WTC11 (cell line): Measurements from ENCODE around the gene SMIM10L1. TPM values are rescaled to one million over a fixed set of nuclear protein-coding genes. Genes with fewer than 3 reads are reported as not detected.

Source experiments
- ATAC-seq: fragments of 200-7000 bp; cut with Tn5 transposase; 2 replicates; pipeline ENCODE4 v1.10.0; 2021; ENCODE audit warnings: mild to moderate bottlenecking, moderate library complexity
- CTCF ChIA-PET: fragments of 300-600 bp; sonication (Branson Sonifier 250); formaldehyde crosslinking; loops from one replicate; lab custom pipeline; 2021; ENCODE audit warnings: antibody characterized with exemption; lab: Charles Lee
- POLR2A ChIA-PET: fragments of 350-600 bp; sonication (Branson Sonifier 250); formaldehyde crosslinking; loops from one replicate; lab custom pipeline; 2021; ENCODE audit warnings: antibody characterized with exemption; lab: Charles Lee
- DNase-seq: peaks from one replicate; pipeline ENCODE4 v3.0.0; 2021; ENCODE audit warnings: low spot score
- H3K27ac Mint-ChIP-seq: 2 replicates; pipeline ENCODE4 v1.8.0; 2021; ENCODE audit warnings: mixed read lengths
- H3K27me3 Mint-ChIP-seq: 2 replicates; pipeline ENCODE4 v1.8.0; 2021; ENCODE audit warnings: low read depth, mild to moderate bottlenecking, moderate library complexity, mixed read lengths
- H3K36me3 Mint-ChIP-seq: 2 replicates; pipeline ENCODE4 v1.8.0; 2021; ENCODE audit warnings: mixed read lengths
- H3K4me1 Mint-ChIP-seq: 2 replicates; pipeline ENCODE4 v1.8.0; 2022; ENCODE audit warnings: mixed read lengths
- H3K4me3 Mint-ChIP-seq: 2 replicates; pipeline ENCODE4 v1.8.0; 2021; ENCODE audit warnings: mild to moderate bottlenecking, moderate library complexity, mixed read lengths
- H3K9me3 Mint-ChIP-seq: 2 replicates; pipeline ENCODE4 v1.8.0; 2021; ENCODE audit warnings: mixed read lengths
- ATF1 ChIP-seq: sonication (generic); formaldehyde crosslinking; IDR thresholded peaks from 2 replicates; pipeline ENCODE4 v1.8.1; 2023; ENCODE audit warnings: mild to moderate bottlenecking, moderate library complexity, missing genetic modification reagents
- CREB1 ChIP-seq: sonication (generic); formaldehyde crosslinking; IDR thresholded peaks from 2 replicates; pipeline ENCODE4 v1.8.0; 2023; ENCODE audit warnings: mild to moderate bottlenecking, missing genetic modification reagents
- ETV6 ChIP-seq: sonication (generic); formaldehyde crosslinking; IDR thresholded peaks from 2 replicates; pipeline ENCODE4 v1.8.1; 2022; ENCODE audit warnings: mild to moderate bottlenecking, missing genetic modification reagents
- FOXP4 ChIP-seq: sonication (generic); formaldehyde crosslinking; IDR thresholded peaks from 2 replicates; pipeline ENCODE4 v1.8.0; 2022; ENCODE audit warnings: mild to moderate bottlenecking, missing genetic modification reagents
- GABPB1 ChIP-seq: sonication (generic); formaldehyde crosslinking; IDR thresholded peaks from 2 replicates; pipeline ENCODE4 v1.8.1; 2023; ENCODE audit warnings: mild to moderate bottlenecking, missing genetic modification reagents
- IRF1 ChIP-seq: sonication (generic); formaldehyde crosslinking; IDR thresholded peaks from 2 replicates; pipeline ENCODE4 v1.8.0; 2023; ENCODE audit warnings: missing genetic modification reagents
- OVOL2 ChIP-seq: fragments of 250-450 bp; sonication (Bioruptor Pico); IDR thresholded peaks from 2 replicates; pipeline ENCODE4 v1.9.0; 2021; ENCODE audit warnings: mild to moderate bottlenecking, borderline replicate concordance
- SP1 ChIP-seq: sonication (generic); formaldehyde crosslinking; conservative IDR thresholded peaks from 2 replicates; pipeline ENCODE4 v1.8.1; 2022; ENCODE audit warnings: missing genetic modification reagents
- USF2 ChIP-seq: sonication (generic); formaldehyde crosslinking; IDR thresholded peaks from 2 replicates; pipeline ENCODE4 v1.8.1; 2023; ENCODE audit warnings: mild to moderate bottlenecking, missing genetic modification reagents, moderate library complexity
- ZNF396 ChIP-seq: fragments of 250-450 bp; sonication (Bioruptor Pico); IDR thresholded peaks from 2 replicates; pipeline ENCODE4 v1.8.0; 2021; ENCODE audit warnings: mild to moderate bottlenecking, moderate library complexity, borderline replicate concordance
- ZNF532 ChIP-seq: fragments of 250-450 bp; sonication (Bioruptor Pico); IDR thresholded peaks from 2 replicates; pipeline ENCODE4 v1.9.0; 2021; ENCODE audit warnings: mild to moderate bottlenecking, borderline replicate concordance
- total RNA-seq: library from RNA; stranded (reverse); gene quantifications from 3 replicates; pipeline ENCODE4 v1.2.3, GENCODE V29; 2021
- TF ChIP-seq, protein P1 (sequence below): sonication (generic); formaldehyde crosslinking; IDR thresholded peaks from 2 replicates; pipeline ENCODE4 v1.8.0; 2022; ENCODE audit warnings: mild to moderate bottlenecking, missing genetic modification reagents
- TF ChIP-seq, protein P2 (sequence below): fragments of 250-450 bp; sonication (Bioruptor Pico); IDR thresholded peaks from 2 replicates; pipeline ENCODE4 v1.9.0; 2021; ENCODE audit warnings: mild to moderate bottlenecking

SMIM10L1 gene
- total RNA-seq, 1 experiment from 2014 or later: 12.2 TPM

GRCh38 chr12:11164384-11164783, 6.6 kb upstream of the SMIM10L1 start (continued):
- TF ChIP-seq ZNF532 (CRISPR knock-in tag) (no peak), IRF1 (CRISPR knock-in tag) (no peak)
- TF ChIP-seq, protein P1, sequence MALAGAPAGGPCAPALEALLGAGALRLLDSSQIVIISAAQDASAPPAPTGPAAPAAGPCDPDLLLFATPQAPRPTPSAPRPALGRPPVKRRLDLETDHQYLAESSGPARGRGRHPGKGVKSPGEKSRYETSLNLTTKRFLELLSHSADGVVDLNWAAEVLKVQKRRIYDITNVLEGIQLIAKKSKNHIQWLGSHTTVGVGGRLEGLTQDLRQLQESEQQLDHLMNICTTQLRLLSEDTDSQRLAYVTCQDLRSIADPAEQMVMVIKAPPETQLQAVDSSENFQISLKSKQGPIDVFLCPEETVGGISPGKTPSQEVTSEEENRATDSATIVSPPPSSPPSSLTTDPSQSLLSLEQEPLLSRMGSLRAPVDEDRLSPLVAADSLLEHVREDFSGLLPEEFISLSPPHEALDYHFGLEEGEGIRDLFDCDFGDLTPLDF (CRISPR knock-in tag): no peak

GRCh38 chr12:11166300-11166699, 4.7 kb upstream of the SMIM10L1 start:
- Mint-ChIP-seq H3K27me3 (no peaks in the 10 kb centered on the region), H3K4me1 (peaks cover 47% of the 10 kb centered on the region)
- ChIA-PET CTCF (no interaction called here), POLR2A (no interaction called here)
- no peak for TF ChIP-seq GABPB1 (CRISPR knock-in tag)
- TF ChIP-seq, all 79 proteins: peak for 0
- peaks cover 28% of the 10 kb centered on the region for H3K36me3 Mint-ChIP-seq
- H3K27ac Mint-ChIP-seq: peak overlapping the region; percentile 76
- ATAC-seq: no peak
- no peaks in the 10 kb centered on the region for H3K9me3 Mint-ChIP-seq
- no peak overlapping the region for H3K4me3 Mint-ChIP-seq
- DNase-seq: no peak

DNA sequence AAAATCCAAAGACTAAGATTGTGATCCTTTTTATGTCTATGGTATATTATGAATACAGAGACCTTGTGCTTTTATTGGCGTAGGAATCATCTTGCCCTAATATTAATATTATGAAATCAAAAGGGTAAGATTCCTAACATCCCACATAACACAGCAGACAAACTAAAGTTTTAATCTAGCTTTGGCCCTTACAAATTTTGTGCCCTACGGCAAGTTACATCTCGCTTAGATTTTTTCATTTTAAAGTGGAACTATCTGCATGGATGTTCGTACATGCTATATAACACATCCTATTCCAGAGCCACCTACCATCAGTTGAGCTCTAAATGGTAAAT, 217 bp upstream of the SMIM10L1 start:
- Mint-ChIP-seq H3K9me3 (no peaks in the 10 kb centered on the region), H3K4me3 (peak overlapping the region; percentile 98), H3K27ac (peak overlapping the region; percentile 94), H3K27me3 (no peaks in the 10 kb centered on the region), H3K36me3 (peaks cover 24% of the 10 kb centered on the region), H3K4me1 (peaks cover 63% of the 10 kb centered on the region)
- TF ChIP-seq USF2 (CRISPR knock-in tag) (no peak), OVOL2 (CRISPR knock-in tag) (no peak), FOXP4 (CRISPR knock-in tag) (no peak), ETV6 (no peak), ATF1 (CRISPR knock-in tag) (no peak), ZNF396 (CRISPR knock-in tag) (no peak), ZNF532 (CRISPR knock-in tag) (no peak), CREB1 (CRISPR knock-in tag) (no peak), SP1 (CRISPR knock-in tag) (no peak)
- TF ChIP-seq, protein P1 (CRISPR knock-in tag): no peak
- TF ChIP-seq, protein P2, sequence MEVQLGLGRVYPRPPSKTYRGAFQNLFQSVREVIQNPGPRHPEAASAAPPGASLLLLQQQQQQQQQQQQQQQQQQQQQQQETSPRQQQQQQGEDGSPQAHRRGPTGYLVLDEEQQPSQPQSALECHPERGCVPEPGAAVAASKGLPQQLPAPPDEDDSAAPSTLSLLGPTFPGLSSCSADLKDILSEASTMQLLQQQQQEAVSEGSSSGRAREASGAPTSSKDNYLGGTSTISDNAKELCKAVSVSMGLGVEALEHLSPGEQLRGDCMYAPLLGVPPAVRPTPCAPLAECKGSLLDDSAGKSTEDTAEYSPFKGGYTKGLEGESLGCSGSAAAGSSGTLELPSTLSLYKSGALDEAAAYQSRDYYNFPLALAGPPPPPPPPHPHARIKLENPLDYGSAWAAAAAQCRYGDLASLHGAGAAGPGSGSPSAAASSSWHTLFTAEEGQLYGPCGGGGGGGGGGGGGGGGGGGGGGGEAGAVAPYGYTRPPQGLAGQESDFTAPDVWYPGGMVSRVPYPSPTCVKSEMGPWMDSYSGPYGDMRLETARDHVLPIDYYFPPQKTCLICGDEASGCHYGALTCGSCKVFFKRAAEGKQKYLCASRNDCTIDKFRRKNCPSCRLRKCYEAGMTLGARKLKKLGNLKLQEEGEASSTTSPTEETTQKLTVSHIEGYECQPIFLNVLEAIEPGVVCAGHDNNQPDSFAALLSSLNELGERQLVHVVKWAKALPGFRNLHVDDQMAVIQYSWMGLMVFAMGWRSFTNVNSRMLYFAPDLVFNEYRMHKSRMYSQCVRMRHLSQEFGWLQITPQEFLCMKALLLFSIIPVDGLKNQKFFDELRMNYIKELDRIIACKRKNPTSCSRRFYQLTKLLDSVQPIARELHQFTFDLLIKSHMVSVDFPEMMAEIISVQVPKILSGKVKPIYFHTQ (CRISPR knock-in tag): no peak
- DNase-seq: no peak
- no peak for ATAC-seq
- POLR2A ChIA-PET: interaction anchor here (0.5 to 1.2 kb wide), 5 partner anchors 8 to 773 kb away, joined by 3 to 4 read pairs (median 3); partner anchors contain the start of gene YBX3
- CTCF ChIA-PET: interaction anchor here (0.6 to 2.1 kb wide), 4 partner anchors 29 to 421 kb away, joined by 3 to 18 read pairs (median 8); no protein-coding TSS in a partner anchor
